Activated CD8-positive, alpha-beta T cell treated with anti-CD3 and anti-CD28 coated beads for 36 hours (primary cell): ENCODE results near the gene CD74. TPM values are rescaled to one million over a fixed set of nuclear protein-coding genes. Genes with fewer than 3 reads are reported as not detected.

Source experiments
- ATAC-seq: fragments of 200-7000 bp; cut with Tn5 transposase; one replicate; pipeline ENCODE4 v1.10.0; 2021; ENCODE audit warnings: mild to moderate bottlenecking, moderate library complexity
- CTCF ChIA-PET: fragments of 350-600 bp; sonication (Branson Sonifier 250); formaldehyde crosslinking; loops from one replicate; lab custom pipeline; 2021; ENCODE audit warnings: antibody characterized with exemption; lab: Charles Lee
- POLR2A ChIA-PET: fragments of 350-600 bp; sonication (Branson Sonifier 250); formaldehyde crosslinking; loops from one replicate; lab custom pipeline; 2021; ENCODE audit warnings: antibody characterized with exemption; lab: Charles Lee
- DNase-seq: peaks from one replicate; pipeline ENCODE4 v3.0.0-alpha.2; 2020
- H3K27ac Mint-ChIP-seq: one replicate; pipeline ENCODE4 v1.8.0; 2021; ENCODE audit warnings: mild to moderate bottlenecking, mixed read lengths
- H3K27me3 Mint-ChIP-seq: one replicate; pipeline ENCODE4 v1.8.0; 2021; ENCODE audit warnings: mixed read lengths
- H3K36me3 Mint-ChIP-seq: one replicate; pipeline ENCODE4 v1.8.0; 2021; ENCODE audit warnings: low read depth, mixed read lengths
- H3K4me1 Mint-ChIP-seq: one replicate; pipeline ENCODE4 v1.8.0; 2021; ENCODE audit warnings: low read depth, mixed read lengths
- H3K4me3 Mint-ChIP-seq: one replicate; pipeline ENCODE4 v1.8.0; 2021; ENCODE audit warnings: mild to moderate bottlenecking, moderate library complexity, mixed read lengths
- H3K9me3 Mint-ChIP-seq: one replicate; pipeline ENCODE4 v1.8.0; 2021; ENCODE audit warnings: mixed read lengths
- intact Hi-C: fragments of 100-400 bp; cut with micrococcal nuclease; formaldehyde crosslinking; loops from one replicate; pipeline ENCODE4 v1.10.0; 2022
- total RNA-seq, 2 experiments: library from RNA; stranded (reverse); gene quantifications; one replicate each; pipeline ENCODE4 v1.2.3, GENCODE V29; 2021
- TF ChIP-seq, protein P1 (sequence below): fragments of 200-600 bp; IDR thresholded peaks from one replicate; pipeline ENCODE4 v1.8.0; 2022; ENCODE audit warnings: antibody characterized with exemption, mild to moderate bottlenecking

The CD74 gene
- total RNA-seq, 2 experiments from 2014 or later = 277 to 282 TPM

DNA sequence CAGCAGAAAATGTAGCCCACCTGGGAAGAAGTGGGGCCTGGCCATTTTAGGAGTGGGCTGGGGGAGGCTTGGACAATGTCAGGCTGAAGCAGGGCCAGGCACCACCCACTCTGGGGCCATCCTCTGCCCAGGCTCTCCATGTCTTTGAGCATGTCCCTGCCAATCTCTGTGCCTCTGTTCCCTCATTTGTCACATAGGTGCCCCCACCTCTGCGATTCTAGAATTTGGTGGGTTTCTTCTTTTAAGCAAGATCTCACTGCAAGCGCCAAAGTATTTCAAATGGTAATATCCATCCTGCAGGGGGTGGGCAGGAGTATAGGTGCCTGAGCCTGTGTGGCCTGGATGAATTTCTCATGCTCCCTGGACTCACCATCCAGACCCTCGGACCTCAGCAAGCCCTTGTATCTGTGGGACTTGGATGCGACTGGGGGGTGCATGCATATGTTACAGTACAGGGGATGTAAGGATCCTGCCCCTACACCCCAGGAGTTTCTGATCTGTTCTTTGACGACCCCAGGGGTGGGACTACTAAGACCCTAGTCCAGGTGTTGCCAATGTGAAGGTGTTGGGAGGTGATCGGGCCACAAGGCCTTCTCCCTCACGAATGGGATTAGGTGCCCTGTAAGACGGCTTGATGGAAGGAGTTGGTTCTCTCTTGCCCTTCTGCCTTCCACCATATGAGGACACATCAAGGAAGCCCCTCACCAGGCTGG lies 4.3 kb downstream of the CD74 start:
- TF ChIP-seq, protein P1, sequence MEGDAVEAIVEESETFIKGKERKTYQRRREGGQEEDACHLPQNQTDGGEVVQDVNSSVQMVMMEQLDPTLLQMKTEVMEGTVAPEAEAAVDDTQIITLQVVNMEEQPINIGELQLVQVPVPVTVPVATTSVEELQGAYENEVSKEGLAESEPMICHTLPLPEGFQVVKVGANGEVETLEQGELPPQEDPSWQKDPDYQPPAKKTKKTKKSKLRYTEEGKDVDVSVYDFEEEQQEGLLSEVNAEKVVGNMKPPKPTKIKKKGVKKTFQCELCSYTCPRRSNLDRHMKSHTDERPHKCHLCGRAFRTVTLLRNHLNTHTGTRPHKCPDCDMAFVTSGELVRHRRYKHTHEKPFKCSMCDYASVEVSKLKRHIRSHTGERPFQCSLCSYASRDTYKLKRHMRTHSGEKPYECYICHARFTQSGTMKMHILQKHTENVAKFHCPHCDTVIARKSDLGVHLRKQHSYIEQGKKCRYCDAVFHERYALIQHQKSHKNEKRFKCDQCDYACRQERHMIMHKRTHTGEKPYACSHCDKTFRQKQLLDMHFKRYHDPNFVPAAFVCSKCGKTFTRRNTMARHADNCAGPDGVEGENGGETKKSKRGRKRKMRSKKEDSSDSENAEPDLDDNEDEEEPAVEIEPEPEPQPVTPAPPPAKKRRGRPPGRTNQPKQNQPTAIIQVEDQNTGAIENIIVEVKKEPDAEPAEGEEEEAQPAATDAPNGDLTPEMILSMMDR = no peak
- ChIA-PET POLR2A (interaction anchor here (1.4 kb wide), 1 partner anchor 8 kb away, joined by 3 read pairs; no protein-coding TSS in a partner anchor), CTCF (interaction anchor here (1.6 kb wide), 1 partner anchor 42 kb away, joined by 3 read pairs; no protein-coding TSS in a partner anchor)
- H3K9me3 Mint-ChIP-seq = no peaks in the 10 kb centered on the region
- H3K36me3 Mint-ChIP-seq = peaks cover 29% of the 10 kb centered on the region
- H3K27ac Mint-ChIP-seq = peak overlapping the region; percentile 46
- no peaks in the 10 kb centered on the region for H3K27me3 Mint-ChIP-seq
- H3K4me1 Mint-ChIP-seq = peaks cover 34% of the 10 kb centered on the region
- ATAC-seq = no peak
- DNase-seq = no peak
- no peak overlapping the region for H3K4me3 Mint-ChIP-seq
- intact Hi-C loops = no loop called here

GRCh38 chr5:150407096-150407720 lies 5.5 kb downstream of the CD74 start:
- ATAC-seq (no peak), DNase-seq (no peak)
- H3K36me3 Mint-ChIP-seq = peaks cover 33% of the 10 kb centered on the region
- no peaks in the 10 kb centered on the region for H3K27me3 Mint-ChIP-seq
- TF ChIP-seq, protein P1 = no peak
- intact Hi-C loops = no loop called here
- POLR2A ChIA-PET = interaction anchor here (0.6 to 1.4 kb wide), 2 partner anchors 9 to 352 kb away, joined by 3 read pairs; partner anchors contain the start of gene DCTN4
- H3K4me1 Mint-ChIP-seq = peaks cover 29% of the 10 kb centered on the region
- CTCF ChIA-PET = interaction anchor here (0.8 to 0.9 kb wide), 2 partner anchors 29 to 43 kb away, joined by 3 to 4 read pairs; no protein-coding TSS in a partner anchor
- H3K9me3 Mint-ChIP-seq = no peaks in the 10 kb centered on the region
- no peak overlapping the region for H3K27ac Mint-ChIP-seq
- no peak overlapping the region for H3K4me3 Mint-ChIP-seq

DNA sequence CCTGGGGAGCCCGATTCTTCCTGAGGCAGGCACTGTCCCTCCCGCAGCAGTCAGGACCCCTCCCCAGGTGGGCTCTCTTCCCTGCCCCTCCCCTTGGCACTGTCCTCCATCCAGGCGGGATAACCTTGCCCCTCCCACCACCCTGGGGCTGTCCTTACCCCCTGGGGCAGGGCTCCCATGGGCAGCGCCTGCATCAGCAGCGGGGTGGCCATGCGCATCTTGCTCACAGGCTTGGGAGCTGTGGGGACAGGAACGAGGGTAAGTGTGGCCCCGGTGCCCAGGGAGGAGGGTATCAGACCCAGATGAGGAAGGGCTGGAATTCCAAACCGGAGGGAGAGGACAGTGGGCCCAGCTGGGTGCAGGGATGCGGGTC lies 6.0 kb downstream of the CD74 start:
- H3K27ac Mint-ChIP-seq = no peak overlapping the region
- TF ChIP-seq, protein P1 = no peak
- intact Hi-C loops = no loop called here
- ChIA-PET CTCF (interaction anchor here (0.8 to 0.9 kb wide), 2 partner anchors 29 to 43 kb away, joined by 3 to 4 read pairs; no protein-coding TSS in a partner anchor), POLR2A (interaction anchor here (1.0 to 1.4 kb wide), 3 partner anchors 9 to 20 kb away, joined by 3 to 5 read pairs (median 5); no protein-coding TSS in a partner anchor)
- no peak overlapping the region for H3K4me3 Mint-ChIP-seq
- ATAC-seq (no peak), DNase-seq (no peak)
- H3K36me3 Mint-ChIP-seq = peaks cover 35% of the 10 kb centered on the region
- H3K9me3 Mint-ChIP-seq = no peaks in the 10 kb centered on the region
- peaks cover 28% of the 10 kb centered on the region for H3K4me1 Mint-ChIP-seq
- H3K27me3 Mint-ChIP-seq = no peaks in the 10 kb centered on the region

GRCh38 chr5:150406103-150406722 lies 6.5 kb downstream of the CD74 start:
- intact Hi-C loops = no loop called here
- peaks cover 23% of the 10 kb centered on the region for H3K4me1 Mint-ChIP-seq
- ATAC-seq = no peak
- H3K9me3 Mint-ChIP-seq = no peaks in the 10 kb centered on the region
- ChIA-PET CTCF (interaction anchor here (0.8 to 0.9 kb wide), 2 partner anchors 30 to 44 kb away, joined by 3 to 4 read pairs; no protein-coding TSS in a partner anchor), POLR2A (interaction anchor here (0.7 to 2.4 kb wide), 5 partner anchors 9 to 43 kb away, joined by 3 to 8 read pairs (median 5); no protein-coding TSS in a partner anchor)
- TF ChIP-seq, protein P1 = no peak
- H3K36me3 Mint-ChIP-seq = peaks cover 40% of the 10 kb centered on the region
- H3K27me3 Mint-ChIP-seq = no peaks in the 10 kb centered on the region
- H3K27ac Mint-ChIP-seq = no peak overlapping the region
- DNase-seq = no peak
- no peak overlapping the region for H3K4me3 Mint-ChIP-seq
